Stimulated activated naive CD4-positive, alpha-beta T cell treated with Interleukin-2 at 50 U/mL for 16 hours (primary cell): ENCODE measurements around the gene NUF2.
"Not testable (repeated sequence)": the region's sequence is repeated elsewhere in the genome, so short reads cannot be mapped to it uniquely, and the experiment has no call there.

Experiments used
- DNase-seq: peaks from one replicate; lab custom pipeline; 2025; lab: John Stamatoyannopoulos, UW

Gene NUF2

GRCh38 chr1:163335216-163335615 lies 13.5 kb downstream of the NUF2 start:
- DNase-seq = no peak

GRCh38 chr1:163337631-163338030 lies 15.9 kb downstream of the NUF2 start:
- no peak for DNase-seq

GRCh38 chr1:163346326-163346870 lies 24.6 kb downstream of the NUF2 start:
- DNase-seq = no peak

- DNase-seq = no peak
Observed at GRCh38 chr1:163347106-163347505, 25.4 kb downstream of the NUF2 start.

- no peak for DNase-seq
Observed at GRCh38 chr1:163351912-163352311, 30.2 kb downstream of the NUF2 start.

- DNase-seq = no peak
Observed at GRCh38 chr1:163357378-163357777, 35.6 kb downstream of the NUF2 start.

- not testable (repeated sequence) for DNase-seq
Observed at GRCh38 chr1:163358172-163358571, 36.4 kb downstream of the NUF2 start.

GRCh38 chr1:163361123-163361934 lies 39.6 kb downstream of the NUF2 start:
- no peak for DNase-seq

- DNase-seq = no peak
Observed at GRCh38 chr1:163365186-163365585, 43.4 kb downstream of the NUF2 start.

- DNase-seq = no peak
Observed at GRCh38 chr1:163366555-163366954, 44.8 kb downstream of the NUF2 start.

GRCh38 chr1:163367721-163368120 lies 46.0 kb downstream of the NUF2 start:
- no peak for DNase-seq

- DNase-seq = no peak
Observed at GRCh38 chr1:163372576-163372975, 50.8 kb downstream of the NUF2 start.

GRCh38 chr1:163378554-163378953 lies 56.8 kb downstream of the NUF2 start:
- no peak for DNase-seq

GRCh38 chr1:163379801-163380200 lies 58.0 kb downstream of the NUF2 start:
- DNase-seq = no peak

GRCh38 chr1:163381487-163382184 lies 59.9 kb downstream of the NUF2 start:
- DNase-seq = no peak

- DNase-seq = no peak
Observed at GRCh38 chr1:163382395-163382794, 60.6 kb downstream of the NUF2 start.

- no peak for DNase-seq
Observed at GRCh38 chr1:163387146-163387545, 65.4 kb downstream of the NUF2 start.

- DNase-seq = no peak
Observed at GRCh38 chr1:163388970-163389369, 67.2 kb downstream of the NUF2 start.

- DNase-seq = no peak
Observed at GRCh38 chr1:163395790-163396189, 74.0 kb downstream of the NUF2 start.

GRCh38 chr1:163397451-163398200 lies 75.9 kb downstream of the NUF2 start:
- no peak for DNase-seq

- DNase-seq = no peak
Observed at GRCh38 chr1:163399001-163399400, 77.2 kb downstream of the NUF2 start.

- no peak for DNase-seq
Observed at GRCh38 chr1:163399976-163400601, 78.3 kb downstream of the NUF2 start.
